Mucosa of rectum (tissue), 2 donors: ENCODE data around the gene CXCL8.

Experiments used
- H3K27ac ChIP-seq, 2 donors: one replicate each; pipeline ENCODE4 v1.7.0; 2013; ENCODE audit warnings: inconsistent platforms in 2 of 2, low read depth in 2 of 2, low read length in 2 of 2
- H3K27me3 ChIP-seq, 2 donors: one replicate each; pipeline ENCODE4 v1.7.0; 2013; ENCODE audit warnings: low read length in 2 of 2; ENCODE audit not compliant: control insufficient read depth in 2 of 2, insufficient read depth in 2 of 2
- H3K36me3 ChIP-seq, 2 donors: one replicate each; pipeline ENCODE4 v1.7.0; 2013; ENCODE audit warnings: low read length in 2 of 2; ENCODE audit not compliant: control insufficient read depth in 2 of 2, insufficient read depth in 2 of 2
- H3K4me1 ChIP-seq, 2 donors: one replicate each; pipeline ENCODE4 v1.7.0; 2013; ENCODE audit warnings: low read length in 2 of 2, mild to moderate bottlenecking in 1 of 2; ENCODE audit not compliant: control insufficient read depth in 2 of 2, insufficient read depth in 2 of 2
- H3K4me3 ChIP-seq, 2 donors: one replicate each; pipeline ENCODE4 v1.7.0; 2013; ENCODE audit warnings: low read length in 2 of 2
- H3K9ac ChIP-seq, 2 donors: one replicate each; pipeline ENCODE4 v1.7.0; 2013; ENCODE audit warnings: low read length in 2 of 2, low read depth in 1 of 2, mild to moderate bottlenecking in 1 of 2
- H3K9me3 ChIP-seq, 2 donors: one replicate each; pipeline ENCODE4 v1.7.0; 2013; ENCODE audit warnings: low read length in 2 of 2; ENCODE audit not compliant: control insufficient read depth in 2 of 2
- donor health status: healthy.
- donor health status: Normal muscosa, but diverticular disease.

CXCL8 gene

GRCh38 chr4:73704314-73705055 lies 35.9 kb upstream of the CXCL8 start:
- no peak overlapping the region for H3K4me3 ChIP-seq
- no peaks in the 10 kb centered on the region for H3K36me3 ChIP-seq
- no peaks in the 10 kb centered on the region for H3K9me3 ChIP-seq
- no peaks in the 10 kb centered on the region for H3K4me1 ChIP-seq
- no peaks in the 10 kb centered on the region for H3K27me3 ChIP-seq
- no peak overlapping the region for H3K9ac ChIP-seq
- H3K27ac ChIP-seq = peak overlapping the region in 1 of 2 donors; percentile 25

GRCh38 chr4:73705056-73705432 lies 35.3 kb upstream of the CXCL8 start:
- Histone ChIP-seq H3K4me3 (no peak overlapping the region), H3K27ac (peak overlapping the region in 1 of 2 donors; percentile 25)

DNA sequence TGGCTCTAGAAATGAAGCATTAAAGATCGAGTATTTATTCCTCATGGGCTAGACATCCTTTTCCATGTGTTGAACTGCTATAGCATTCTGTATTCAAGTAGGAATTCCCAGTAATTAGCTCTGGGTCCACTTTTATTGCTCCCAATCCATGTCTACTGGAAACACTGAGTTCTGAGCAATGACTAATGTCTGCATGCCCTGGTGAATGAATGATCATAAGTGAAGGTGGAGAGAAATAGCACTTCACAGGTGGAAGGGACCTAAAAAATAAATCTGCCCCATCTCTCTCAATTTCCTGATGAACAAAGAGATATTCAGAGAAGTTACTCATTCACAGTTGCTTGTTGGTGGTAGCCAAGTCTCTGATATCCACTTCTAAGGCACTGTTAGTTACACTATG lies 34.6 kb upstream of the CXCL8 start:
- no peaks in the 10 kb centered on the region for H3K36me3 ChIP-seq
- no peak overlapping the region for H3K27ac ChIP-seq
- H3K4me3 ChIP-seq = no peak overlapping the region
- H3K4me1 ChIP-seq = no peaks in the 10 kb centered on the region
- H3K9ac ChIP-seq = no peak overlapping the region
- no peaks in the 10 kb centered on the region for H3K9me3 ChIP-seq
- H3K27me3 ChIP-seq = no peaks in the 10 kb centered on the region

More at GRCh38 chr4:73705056-73705432, 35.3 kb upstream of the CXCL8 start:
- Histone ChIP-seq H3K4me1 (no peaks in the 10 kb centered on the region), H3K9me3 (no peaks in the 10 kb centered on the region), H3K9ac (no peak overlapping the region), H3K27me3 (no peaks in the 10 kb centered on the region), H3K36me3 (no peaks in the 10 kb centered on the region)

DNA sequence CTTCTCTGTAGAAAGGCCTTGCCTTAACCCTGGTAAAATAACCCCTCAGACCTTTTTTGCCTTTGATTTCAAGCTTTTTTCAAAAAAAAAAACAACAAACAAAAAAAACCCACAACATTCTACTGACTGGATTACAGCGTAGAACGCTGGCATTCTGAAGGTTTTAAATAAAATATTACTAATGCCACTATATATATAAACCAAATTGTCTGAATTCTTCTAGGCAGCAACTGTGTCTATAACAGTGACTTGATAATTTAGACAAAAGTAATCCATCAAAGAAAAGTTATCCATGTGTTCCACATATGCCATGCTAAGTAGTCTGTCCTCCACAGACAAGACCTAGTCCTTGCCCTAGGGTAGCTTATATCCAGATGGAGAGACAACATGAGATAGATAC lies 33.6 kb upstream of the CXCL8 start:
- no peaks in the 10 kb centered on the region for H3K27me3 ChIP-seq
- no peak overlapping the region for H3K9ac ChIP-seq
- H3K9me3 ChIP-seq = no peaks in the 10 kb centered on the region
- no peaks in the 10 kb centered on the region for H3K4me1 ChIP-seq
- no peak overlapping the region for H3K4me3 ChIP-seq
- no peak overlapping the region for H3K27ac ChIP-seq
- no peaks in the 10 kb centered on the region for H3K36me3 ChIP-seq

DNA sequence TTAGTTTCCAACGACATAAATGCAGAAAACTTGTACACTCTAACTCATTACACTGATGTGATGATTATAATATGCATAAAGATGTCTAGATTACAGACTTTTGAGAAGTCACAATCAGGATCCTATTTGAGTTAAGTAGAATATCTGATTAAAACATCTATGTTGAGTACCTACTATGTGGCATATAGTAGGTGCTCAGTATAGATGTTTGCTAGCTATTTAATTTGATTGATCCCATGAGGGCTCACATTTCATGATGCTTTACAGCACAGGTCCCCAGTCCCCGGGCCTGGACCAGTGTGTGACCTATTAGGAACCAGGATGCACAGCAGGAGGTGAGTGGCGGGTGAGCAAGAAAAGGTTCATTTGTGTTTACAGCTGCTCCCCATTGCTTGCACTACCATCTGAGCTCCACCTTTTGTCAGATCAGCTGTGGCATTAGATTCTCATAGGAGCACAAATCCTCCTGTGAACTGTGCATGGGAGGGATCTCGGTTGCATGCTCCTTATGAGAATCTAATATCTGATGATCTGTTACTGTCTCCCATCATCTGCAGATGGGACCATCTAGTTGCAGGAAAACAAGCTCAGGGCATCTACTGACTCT lies 33.0 kb upstream of the CXCL8 start:
- Histone ChIP-seq H3K27ac (no peak overlapping the region), H3K9me3 (no peaks in the 10 kb centered on the region), H3K9ac (no peak overlapping the region), H3K36me3 (no peaks in the 10 kb centered on the region), H3K27me3 (no peaks in the 10 kb centered on the region), H3K4me1 (no peaks in the 10 kb centered on the region), H3K4me3 (no peak overlapping the region)

DNA sequence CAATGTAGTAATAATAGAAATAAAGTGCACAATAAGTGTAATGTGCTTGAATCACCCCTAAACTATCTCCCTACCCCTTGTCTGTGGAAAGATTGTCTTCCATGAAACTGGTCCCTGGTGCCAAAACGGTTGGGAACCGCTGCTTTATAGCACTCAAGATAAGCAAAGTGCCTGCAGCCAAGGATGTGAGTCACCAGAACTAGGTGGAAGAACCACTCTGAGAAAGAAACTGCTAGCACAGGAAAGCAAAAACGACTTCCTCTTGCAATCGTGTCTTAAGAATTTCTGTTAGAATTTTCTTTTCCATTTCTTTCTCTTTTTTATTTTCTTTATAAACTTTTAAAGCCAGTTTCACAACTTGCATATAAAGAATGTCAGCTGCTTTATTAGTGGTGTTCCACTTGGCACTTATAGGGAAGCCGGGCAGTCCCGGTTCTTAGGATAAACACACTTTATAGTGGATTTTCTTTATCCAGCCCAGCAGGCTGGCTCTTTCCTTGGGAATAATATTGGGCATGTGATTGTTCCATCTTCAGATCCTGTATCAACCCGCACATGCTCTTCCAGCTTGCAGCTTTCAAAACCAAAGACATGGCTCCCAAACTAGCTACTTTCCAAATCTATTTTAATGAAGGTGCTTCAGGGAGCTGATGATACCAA lies 32.3 kb upstream of the CXCL8 start:
- Histone ChIP-seq H3K9me3 (no peaks in the 10 kb centered on the region), H3K4me3 (no peak overlapping the region), H3K36me3 (no peaks in the 10 kb centered on the region), H3K27ac (no peak overlapping the region), H3K27me3 (no peaks in the 10 kb centered on the region), H3K9ac (no peak overlapping the region), H3K4me1 (no peaks in the 10 kb centered on the region)

DNA sequence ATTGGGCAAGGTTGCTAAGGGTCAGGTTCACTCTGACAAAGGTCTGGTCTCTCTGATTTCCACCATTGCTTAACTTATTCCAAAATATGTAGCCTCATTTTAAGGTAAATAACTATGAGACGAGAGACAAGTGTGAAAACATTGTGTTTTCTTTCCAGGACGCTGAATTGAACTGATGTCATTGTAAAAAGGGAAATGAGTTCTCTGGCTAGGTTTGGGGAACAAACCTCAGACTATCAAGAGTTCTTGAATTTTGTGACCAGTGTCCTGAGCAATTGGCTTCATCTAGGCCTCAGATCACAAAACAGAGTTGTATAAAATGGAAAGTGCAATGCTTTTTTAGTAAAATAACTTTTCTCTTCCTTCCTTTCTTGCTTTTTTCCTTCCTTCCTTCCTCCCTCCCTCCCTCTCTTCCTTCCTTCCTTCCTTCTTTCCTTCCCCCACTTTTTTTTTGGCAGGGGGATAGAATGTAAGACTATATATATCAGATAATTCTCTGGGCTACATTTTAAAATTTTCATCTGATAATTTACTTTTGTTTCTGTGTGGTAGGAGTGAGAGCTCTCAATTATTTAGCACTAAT lies 30.8 kb upstream of the CXCL8 start:
- no peaks in the 10 kb centered on the region for H3K36me3 ChIP-seq
- no peaks in the 10 kb centered on the region for H3K4me1 ChIP-seq
- H3K27me3 ChIP-seq = no peaks in the 10 kb centered on the region
- no peak overlapping the region for H3K4me3 ChIP-seq
- H3K27ac ChIP-seq = no peak overlapping the region
- H3K9ac ChIP-seq = no peak overlapping the region
- H3K9me3 ChIP-seq = no peaks in the 10 kb centered on the region

GRCh38 chr4:73710094-73710493 lies 30.3 kb upstream of the CXCL8 start:
- no peaks in the 10 kb centered on the region for H3K27me3 ChIP-seq
- H3K4me1 ChIP-seq = no peaks in the 10 kb centered on the region
- no peak overlapping the region for H3K9ac ChIP-seq
- H3K36me3 ChIP-seq = no peaks in the 10 kb centered on the region
- no peaks in the 10 kb centered on the region for H3K9me3 ChIP-seq
- H3K4me3 ChIP-seq = no peak overlapping the region
- H3K27ac ChIP-seq = no peak overlapping the region

DNA sequence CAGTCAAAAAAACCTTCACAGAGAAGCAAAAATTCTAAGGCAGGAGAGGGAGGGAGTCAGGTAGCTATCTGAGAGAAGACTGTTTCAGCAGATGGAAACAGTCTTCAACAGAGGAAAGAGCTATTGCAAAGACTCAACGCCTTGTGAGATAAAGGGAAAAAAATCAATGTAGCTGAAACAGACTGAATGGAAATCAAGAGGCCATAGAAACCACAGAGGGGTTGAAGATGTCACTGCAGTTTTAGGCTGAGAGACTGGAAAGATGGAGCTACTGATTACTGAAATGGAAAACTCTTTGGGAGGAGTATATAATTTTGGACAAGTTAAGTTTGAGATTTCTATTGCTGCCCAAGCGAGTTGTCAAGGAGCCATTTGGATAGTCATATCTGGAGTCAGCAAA lies 28.4 kb upstream of the CXCL8 start:
- Histone ChIP-seq H3K4me1 (no peaks in the 10 kb centered on the region), H3K9me3 (no peaks in the 10 kb centered on the region), H3K9ac (no peak overlapping the region), H3K4me3 (no peak overlapping the region), H3K27me3 (no peaks in the 10 kb centered on the region), H3K27ac (no peak overlapping the region), H3K36me3 (no peaks in the 10 kb centered on the region)

DNA sequence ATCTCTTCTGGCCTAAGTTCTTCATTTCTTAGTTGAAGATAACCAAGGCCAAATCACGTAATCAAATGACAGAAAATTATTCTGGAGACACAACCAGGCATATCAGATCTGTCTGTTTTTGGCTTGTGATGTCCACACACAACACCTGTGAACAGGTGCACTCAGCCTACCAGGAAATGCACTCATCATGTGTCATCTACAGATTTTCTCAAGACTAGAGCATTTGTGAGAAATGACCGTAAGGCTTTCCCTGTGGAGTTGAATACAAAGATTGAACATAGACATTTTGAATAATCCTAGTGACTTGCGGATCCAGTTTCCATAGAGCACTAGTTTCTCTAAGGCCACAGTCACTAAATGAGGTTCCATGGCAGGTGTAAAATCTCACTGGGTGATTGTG lies 26.7 kb upstream of the CXCL8 start:
- H3K9ac ChIP-seq = no peak overlapping the region
- no peak overlapping the region for H3K27ac ChIP-seq

More for the DNA sequence above, 26.7 kb upstream of the CXCL8 start:
- Histone ChIP-seq H3K4me3 (no peak overlapping the region), H3K27me3 (no peaks in the 10 kb centered on the region), H3K36me3 (no peaks in the 10 kb centered on the region), H3K4me1 (no peaks in the 10 kb centered on the region), H3K9me3 (no peaks in the 10 kb centered on the region)
